ENCODE data around the gene FERMT1. TPM values are rescaled to one million over a fixed set of nuclear protein-coding genes. Genes with fewer than 3 reads are reported as not detected.

The FERMT1 gene
- total RNA-seq, 2 experiments from 2014 or later, result not detected

- ChIA-PET POLR2A (no interaction called here), CTCF (ENCODE audit: unreplicated experiment) (no interaction called here)
- intact Hi-C loops (cut with micrococcal nuclease; ENCODE audit: unreplicated experiment), result no loop called here
- no peak overlapping the region for H3K4me2 ChIP-seq (ENCODE audit: low read length)
- peaks cover 18% of the 10 kb centered on the region for H3K36me3 ChIP-seq (ENCODE audit: insufficient read depth, low read length)
- no peak for DNase-seq (ENCODE audit: low spot score)
- no peak overlapping the region for H3K27ac ChIP-seq (ENCODE audit: low read depth, low read length, poor library complexity, severe bottlenecking)
- BruUV-seq (replicated peaks), result no TSS peak
- H4K20me1 ChIP-seq (ENCODE audit: insufficient read depth, low read length), result no peaks in the 10 kb centered on the region
- TF ChIP-seq EZH2phosphoT487 (IDR thresholded peaks at IDR 0.05; ENCODE audit: borderline replicate concordance, low read depth, low read length) (no peak), CTCF (conservative IDR thresholded peaks at IDR 0.05; ENCODE audit: low read length) (no peak)
- no peak overlapping the region for H3K4me3 ChIP-seq (ENCODE audit: low read depth, low read length, poor library complexity, severe bottlenecking)
- H3K4me1 ChIP-seq (ENCODE audit: insufficient read depth, low read length, poor library complexity, severe bottlenecking), result no peaks in the 10 kb centered on the region
- H3K9me2 ChIP-seq (ENCODE audit: insufficient read depth, low read length), result no peaks in the 10 kb centered on the region
- H3K79me2 ChIP-seq (ENCODE audit: insufficient read depth, low read depth, low read length), result no peaks in the 10 kb centered on the region
- H3K9me3 ChIP-seq (ENCODE audit: low read length), result no peaks in the 10 kb centered on the region
- H2AFZ ChIP-seq (ENCODE audit: low read length), result no peak overlapping the region
Observed at GRCh38 chr20:6045566-6045965, 77.3 kb downstream of the FERMT1 start.

GRCh38 chr20:6044115-6044514, 78.7 kb downstream of the FERMT1 start:
- CTCF ChIA-PET (ENCODE audit: unreplicated experiment), result no interaction called here
- Histone ChIP-seq H2AFZ (ENCODE audit: low read length) (no peak overlapping the region), H3K9me3 (ENCODE audit: low read length) (no peaks in the 10 kb centered on the region), H3K4me2 (ENCODE audit: low read length) (no peak overlapping the region), H3K4me1 (ENCODE audit: insufficient read depth, low read length, poor library complexity, severe bottlenecking) (no peaks in the 10 kb centered on the region), H3K27ac (ENCODE audit: low read depth, low read length, poor library complexity, severe bottlenecking) (no peak overlapping the region), H3K9me2 (ENCODE audit: insufficient read depth, low read length) (no peaks in the 10 kb centered on the region), H3K79me2 (ENCODE audit: insufficient read depth, low read depth, low read length) (no peaks in the 10 kb centered on the region), H3K4me3 (ENCODE audit: low read depth, low read length, poor library complexity, severe bottlenecking) (no peak overlapping the region), H4K20me1 (ENCODE audit: insufficient read depth, low read length) (no peaks in the 10 kb centered on the region), H3K36me3 (ENCODE audit: insufficient read depth, low read length) (peaks cover 32% of the 10 kb centered on the region)
- DNase-seq (ENCODE audit: low spot score), result no peak
- intact Hi-C loops (cut with micrococcal nuclease; ENCODE audit: unreplicated experiment), result no loop called here
- BruUV-seq (replicated peaks), result no TSS peak
- TF ChIP-seq CTCF (conservative IDR thresholded peaks at IDR 0.05; ENCODE audit: low read length), result no peak
- TF ChIP-seq EZH2phosphoT487 (IDR thresholded peaks at IDR 0.05; ENCODE audit: borderline replicate concordance, low read depth, low read length), result no peak
- POLR2A ChIA-PET, result interaction anchor here (0.6 kb wide), 1 partner anchor 537 kb away, joined by 3 read pairs; no protein-coding TSS in a partner anchor

- Histone ChIP-seq H3K4me1 (ENCODE audit: insufficient read depth, low read length, poor library complexity, severe bottlenecking) (no peaks in the 10 kb centered on the region), H3K4me3 (ENCODE audit: low read depth, low read length, poor library complexity, severe bottlenecking) (no peak overlapping the region), H3K27ac (ENCODE audit: low read depth, low read length, poor library complexity, severe bottlenecking) (no peak overlapping the region), H3K4me2 (ENCODE audit: low read length) (no peak overlapping the region), H3K9me2 (ENCODE audit: insufficient read depth, low read length) (no peaks in the 10 kb centered on the region), H3K79me2 (ENCODE audit: insufficient read depth, low read depth, low read length) (no peaks in the 10 kb centered on the region), H4K20me1 (ENCODE audit: insufficient read depth, low read length) (no peaks in the 10 kb centered on the region), H2AFZ (ENCODE audit: low read length) (no peak overlapping the region), H3K36me3 (ENCODE audit: insufficient read depth, low read length) (peaks cover 54% of the 10 kb centered on the region), H3K9me3 (ENCODE audit: low read length) (no peaks in the 10 kb centered on the region)
- intact Hi-C loops (cut with micrococcal nuclease; ENCODE audit: unreplicated experiment), result no loop called here
- CTCF ChIA-PET (ENCODE audit: unreplicated experiment), result no interaction called here
- POLR2A ChIA-PET, result no interaction called here
- BruUV-seq (replicated peaks), result no TSS peak
- TF ChIP-seq EZH2phosphoT487 (IDR thresholded peaks at IDR 0.05; ENCODE audit: borderline replicate concordance, low read depth, low read length) (no peak), CTCF (conservative IDR thresholded peaks at IDR 0.05; ENCODE audit: low read length) (no peak)
- no peak for DNase-seq (ENCODE audit: low spot score)
Observed at GRCh38 chr20:6041808-6042265, 81.0 kb downstream of the FERMT1 start.
